GM18870 (cell line): Measurements from ENCODE around the gene PDIA6.
"Not testable (repeated sequence)": the region's sequence is repeated elsewhere in the genome, so short reads cannot be mapped to it uniquely, and the experiment has no call there.

Source experiments
- ATAC-seq: cut with Tn5 transposase; IDR thresholded peaks from one replicate; pipeline ENCODE4 v1.9.1; 2021; ENCODE audit warnings: moderate library complexity; ENCODE audit not compliant: unreplicated experiment

Gene PDIA6

DNA sequence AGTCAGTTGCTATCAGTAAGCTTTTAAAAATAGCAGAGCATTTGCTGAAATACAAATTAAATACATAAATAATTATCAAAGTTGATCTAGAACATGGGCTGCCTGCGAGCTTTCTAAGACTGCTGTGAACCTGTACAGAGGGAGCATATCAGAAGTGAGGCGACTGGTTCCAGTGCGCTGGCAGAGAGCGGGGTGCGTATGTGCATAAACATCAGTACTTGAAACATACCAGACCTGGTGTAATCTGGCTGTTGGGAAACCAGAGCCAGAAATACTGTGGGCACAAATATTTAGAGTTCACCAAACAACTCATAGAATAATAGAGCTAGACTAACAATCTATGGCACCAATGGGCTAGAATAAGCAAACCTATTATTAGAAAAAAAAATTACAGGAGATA lies 27.3 kb downstream of the PDIA6 start:
- ATAC-seq: no peak

DNA sequence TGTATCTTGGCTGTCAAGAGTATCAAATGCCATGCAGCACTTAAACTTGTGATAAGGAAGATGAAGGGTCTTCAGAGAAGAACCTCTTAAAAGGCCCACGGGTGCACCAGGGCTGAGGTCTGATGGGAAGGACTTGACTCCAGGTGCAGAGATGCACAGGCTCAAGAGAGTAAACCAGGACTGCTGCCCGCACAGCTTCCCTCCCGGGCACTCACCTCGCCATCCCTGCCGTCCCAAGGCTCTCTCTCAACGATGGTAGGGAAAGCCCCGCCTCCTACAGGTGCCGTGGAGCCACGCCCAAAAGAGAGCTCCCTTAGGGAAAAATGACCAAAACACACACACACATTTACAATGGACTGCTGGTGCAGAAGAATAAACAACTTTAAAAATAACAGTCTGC lies 27.9 kb downstream of the PDIA6 start:
- ATAC-seq: no peak

- ATAC-seq: no peak
These were observed 29.2 kb downstream of the PDIA6 start for GRCh38 chr2:10783421-10783820.

DNA sequence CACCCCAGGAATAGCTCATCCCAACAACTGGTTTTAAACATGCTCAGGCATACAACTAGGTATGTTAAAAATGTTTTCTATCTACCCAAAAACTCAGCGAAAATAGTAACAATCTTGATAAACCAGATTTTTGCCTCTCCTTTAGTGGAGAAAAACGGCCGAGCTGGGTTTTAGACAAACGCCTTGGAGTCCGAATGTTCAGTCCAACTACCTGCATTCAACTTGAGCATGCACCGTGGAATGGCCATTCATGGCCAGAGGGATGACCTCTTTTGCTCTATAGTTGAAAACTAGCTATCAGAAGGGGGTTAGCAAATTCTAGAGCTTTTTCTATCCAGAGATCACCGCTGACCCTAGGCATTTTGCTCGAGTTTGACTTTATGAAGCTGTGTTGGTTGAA lies 30.8 kb downstream of the PDIA6 start:
- no peak for ATAC-seq

- ATAC-seq: not testable (repeated sequence)
These were observed 31.8 kb downstream of the PDIA6 start for GRCh38 chr2:10780821-10781220.

DNA sequence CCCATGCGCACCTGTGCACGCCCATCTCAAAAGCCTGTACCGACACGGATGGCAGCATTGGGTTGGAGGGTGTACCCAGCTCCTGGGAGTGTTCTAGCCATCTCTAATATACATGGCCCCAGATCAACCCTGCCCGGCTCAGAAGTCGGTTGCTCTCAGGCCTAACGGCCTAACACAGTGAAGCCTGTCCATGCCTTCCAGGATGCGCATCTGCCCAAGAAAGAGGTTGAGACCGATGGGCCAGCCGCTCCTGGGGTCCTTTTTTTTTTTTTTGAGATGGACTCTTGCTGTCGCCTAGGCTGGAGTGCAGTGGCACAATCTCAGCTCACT lies 32.1 kb downstream of the PDIA6 start:
- no peak for ATAC-seq

- no peak for ATAC-seq
These were observed 32.7 kb downstream of the PDIA6 start for GRCh38 chr2:10779776-10780490.

DNA sequence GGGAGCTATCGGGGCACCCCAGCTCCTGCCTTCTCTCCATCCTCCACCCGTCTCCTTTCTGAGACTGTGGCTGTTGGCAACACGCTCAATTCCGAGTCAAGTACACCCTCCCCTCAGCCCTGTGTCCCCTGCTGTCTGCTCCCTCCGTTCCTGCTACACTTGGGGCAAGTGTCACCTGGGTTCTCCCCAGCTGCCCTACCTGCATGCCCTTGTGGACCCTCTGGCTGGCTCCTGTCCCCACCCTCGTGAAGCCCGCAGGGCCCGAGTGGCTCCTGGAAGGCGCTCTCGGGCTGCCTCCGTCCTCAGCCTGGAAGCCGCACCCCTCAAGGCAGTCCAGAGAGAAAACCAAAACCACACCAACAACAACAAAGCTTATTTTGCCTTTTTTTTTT lies 33.9 kb downstream of the PDIA6 start:
- no peak for ATAC-seq

GRCh38 chr2:10777842-10778723 lies 34.5 kb downstream of the PDIA6 start:
- ATAC-seq: no peak

GRCh38 chr2:10777111-10777841 lies 35.3 kb downstream of the PDIA6 start:
- no peak for ATAC-seq

DNA sequence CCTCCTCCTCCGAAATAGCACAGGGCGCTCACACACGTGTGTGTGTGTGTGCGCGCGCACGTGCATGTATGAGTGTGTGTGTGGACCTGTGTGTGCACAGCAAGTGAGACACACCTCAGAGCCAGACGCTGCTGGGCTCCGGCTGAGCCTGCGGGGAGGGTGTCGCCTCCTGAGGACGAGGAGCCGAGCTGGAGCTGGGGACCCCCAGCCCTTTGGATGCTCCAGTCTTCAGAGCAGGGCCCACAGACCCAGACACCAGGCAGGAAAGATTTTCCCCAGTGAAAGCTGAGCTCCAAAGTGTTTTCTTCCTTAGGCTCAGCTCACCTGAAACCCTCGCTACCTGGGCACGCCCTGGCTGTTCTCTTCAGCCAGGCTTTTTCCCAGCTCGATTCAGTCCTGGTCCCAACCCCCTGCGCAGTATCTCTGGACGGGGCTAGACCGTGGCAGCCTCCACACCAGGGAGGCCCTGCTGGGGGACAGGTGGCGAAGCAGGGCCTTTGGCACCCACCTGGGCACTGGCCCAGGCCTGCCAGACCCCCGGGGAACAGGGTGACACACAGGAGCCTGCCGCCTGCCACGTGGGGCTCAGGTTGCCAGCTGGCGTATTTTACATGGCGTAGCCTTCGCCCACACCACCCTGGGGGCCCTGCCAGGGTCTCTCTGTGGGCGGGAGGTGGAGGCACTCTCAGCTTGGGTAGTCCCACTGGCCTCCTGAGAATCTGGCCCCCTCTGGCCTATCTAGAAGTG lies 36.2 kb downstream of the PDIA6 start:
- ATAC-seq: no peak

GRCh38 chr2:10775831-10776230 lies 36.8 kb downstream of the PDIA6 start:
- no peak for ATAC-seq

DNA sequence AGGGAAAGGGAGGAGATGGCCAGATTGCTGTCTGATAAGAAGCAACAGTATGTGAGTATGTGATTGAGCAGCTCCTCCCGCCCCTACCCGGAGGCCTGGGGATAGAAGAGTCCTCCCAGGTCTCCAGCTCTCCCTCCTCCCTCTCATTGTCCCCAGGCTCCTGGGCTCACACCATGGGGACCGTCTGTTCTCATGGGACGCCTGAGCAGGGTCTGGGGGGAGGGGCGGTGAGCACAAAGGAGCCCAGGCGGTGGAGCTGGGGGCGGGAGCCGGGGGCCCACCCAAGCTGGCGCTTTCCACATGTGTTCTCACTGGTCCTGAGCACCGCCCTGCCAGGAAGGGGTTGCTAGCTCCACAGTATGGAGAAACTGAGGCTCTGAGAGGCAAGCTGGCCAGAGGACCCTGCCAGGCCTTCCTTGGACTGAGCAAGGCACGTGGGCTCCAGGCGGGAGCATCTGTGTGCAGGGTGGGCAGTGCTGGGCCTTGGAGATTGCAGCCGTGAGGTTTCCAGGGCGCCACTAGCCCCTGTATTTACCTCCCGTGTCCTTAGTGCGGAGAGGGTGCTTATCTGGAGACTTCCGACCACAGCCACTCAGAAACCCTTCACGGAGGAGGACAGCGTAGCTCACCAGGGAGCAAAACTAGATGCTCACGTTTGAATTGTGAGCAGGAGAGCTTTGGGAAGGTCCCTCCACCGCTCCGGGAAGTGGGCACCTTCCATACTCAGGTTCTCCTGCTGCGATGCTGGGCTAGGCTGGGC lies 37.4 kb downstream of the PDIA6 start:
- ATAC-seq: no peak

- ATAC-seq: no peak
These were observed 38.2 kb downstream of the PDIA6 start for GRCh38 chr2:10774394-10774793.

DNA sequence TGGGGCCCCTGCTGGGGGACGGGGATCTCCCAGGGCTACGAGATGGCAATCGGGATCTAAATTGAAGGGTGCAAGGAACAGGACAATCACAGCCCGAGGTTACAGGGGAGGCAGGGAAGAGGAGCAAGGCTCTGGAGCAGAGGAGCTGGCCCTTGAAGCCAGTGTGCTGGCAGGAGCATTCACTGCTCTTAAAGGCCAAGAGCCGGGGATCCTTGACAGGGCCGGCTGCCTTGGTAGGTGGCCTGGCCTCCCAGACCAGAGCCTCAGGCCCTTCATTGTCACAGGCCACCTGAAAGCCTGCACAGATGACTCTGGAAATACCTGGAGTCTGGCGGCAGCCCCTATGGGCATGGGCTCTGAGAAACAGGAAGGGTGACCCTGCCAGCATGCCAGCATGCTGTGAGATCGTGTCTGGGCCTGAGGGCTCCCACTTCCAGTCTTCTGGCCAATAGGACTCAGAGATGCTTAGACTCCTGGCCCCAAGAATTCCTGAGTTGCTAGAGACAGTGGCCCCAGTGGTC lies 38.7 kb downstream of the PDIA6 start:
- no peak for ATAC-seq

DNA sequence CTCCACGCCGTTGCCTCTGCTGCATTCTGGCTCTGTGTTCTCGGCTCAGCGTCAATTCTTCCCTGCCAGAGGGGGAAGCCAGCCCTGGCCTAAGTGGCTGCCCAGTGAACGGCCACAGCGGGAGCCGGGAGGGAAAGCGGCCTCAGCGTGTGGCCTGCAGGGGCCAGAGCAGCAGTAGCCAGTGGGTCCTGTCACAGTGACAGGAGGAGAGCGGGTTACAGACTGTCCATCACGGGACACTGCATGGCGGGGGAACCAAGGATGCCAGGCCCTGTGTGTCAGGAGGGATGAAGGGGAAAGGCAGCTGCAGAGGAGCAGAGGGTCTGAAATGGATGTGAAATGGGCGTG lies 39.7 kb downstream of the PDIA6 start:
- no peak for ATAC-seq

- ATAC-seq: no peak
These were observed 40.3 kb downstream of the PDIA6 start for GRCh38 chr2:10772201-10772867.

GRCh38 chr2:10771786-10772185 lies 40.8 kb downstream of the PDIA6 start:
- ATAC-seq: no peak

DNA sequence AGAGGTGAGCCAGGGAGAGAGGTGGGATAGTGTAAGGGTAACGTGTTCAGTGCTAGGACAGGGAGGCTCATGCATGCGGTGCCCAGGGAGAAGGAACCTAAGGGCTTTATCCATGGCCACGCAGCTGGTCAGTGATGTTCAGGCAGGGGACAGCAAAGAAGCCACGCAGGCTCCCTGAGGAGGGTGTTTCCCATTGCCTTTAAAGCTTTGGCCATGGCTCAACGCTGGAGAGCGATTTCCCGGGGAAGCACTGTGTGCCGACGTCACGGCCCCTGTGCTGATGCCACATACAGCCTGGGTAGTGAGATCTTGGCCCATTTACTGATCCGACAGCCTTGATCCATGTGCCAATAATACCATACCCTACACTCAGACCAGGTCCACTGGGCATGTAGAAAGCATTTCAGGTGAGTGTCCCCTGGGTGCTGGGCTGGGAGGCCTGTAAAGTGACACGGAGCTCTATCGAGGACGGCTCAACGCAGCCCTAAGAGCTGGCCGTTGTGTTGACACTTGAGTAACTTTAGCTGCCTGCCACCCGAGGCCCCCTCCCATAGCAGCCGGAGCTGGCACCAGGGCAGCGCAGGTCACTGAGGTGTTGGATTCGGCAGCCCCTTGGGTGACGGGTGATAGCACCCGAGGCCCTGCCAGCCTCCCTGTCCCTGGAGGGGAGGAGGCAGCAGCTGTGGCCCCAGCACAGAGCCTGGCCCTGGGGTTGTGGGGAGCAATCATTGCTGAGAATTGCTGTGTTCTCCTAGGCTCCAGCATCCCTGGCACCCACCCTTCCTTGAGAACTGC lies 41.4 kb downstream of the PDIA6 start:
- no peak for ATAC-seq
